GM06990 (cell line): ENCODE data around the gene HOXA6.

Experiments
- DNase-seq: peaks from one replicate; pipeline ENCODE4 v3.0.0-alpha.2; 2011; ENCODE audit not compliant: insufficient read length; ENCODE audit errors: extremely low read depth
- H3K27me3 ChIP-seq: replicated peaks from 2 replicates; pipeline ENCODE4 v1.6.0; 2011; ENCODE audit warnings: low read length; ENCODE audit not compliant: control insufficient read depth, insufficient read depth
- H3K36me3 ChIP-seq: 2 replicates; pipeline ENCODE4 v1.5.1; 2011; ENCODE audit warnings: low read length; ENCODE audit not compliant: control insufficient read depth, insufficient read depth
- H3K4me3 ChIP-seq: replicated peaks from 2 replicates; pipeline ENCODE4 v1.5.1; 2011; ENCODE audit warnings: low read depth, mild to moderate bottlenecking, control low read depth, low read length
- TF ChIP-seq, protein P1 (sequence below): IDR thresholded peaks from 2 replicates; pipeline ENCODE4 v1.5.1; 2011; ENCODE audit warnings: low read length, control low read depth, mild to moderate bottlenecking, inconsistent platforms; ENCODE audit not compliant: insufficient read depth, poor library complexity, severe bottlenecking

HOXA6 gene

DNA sequence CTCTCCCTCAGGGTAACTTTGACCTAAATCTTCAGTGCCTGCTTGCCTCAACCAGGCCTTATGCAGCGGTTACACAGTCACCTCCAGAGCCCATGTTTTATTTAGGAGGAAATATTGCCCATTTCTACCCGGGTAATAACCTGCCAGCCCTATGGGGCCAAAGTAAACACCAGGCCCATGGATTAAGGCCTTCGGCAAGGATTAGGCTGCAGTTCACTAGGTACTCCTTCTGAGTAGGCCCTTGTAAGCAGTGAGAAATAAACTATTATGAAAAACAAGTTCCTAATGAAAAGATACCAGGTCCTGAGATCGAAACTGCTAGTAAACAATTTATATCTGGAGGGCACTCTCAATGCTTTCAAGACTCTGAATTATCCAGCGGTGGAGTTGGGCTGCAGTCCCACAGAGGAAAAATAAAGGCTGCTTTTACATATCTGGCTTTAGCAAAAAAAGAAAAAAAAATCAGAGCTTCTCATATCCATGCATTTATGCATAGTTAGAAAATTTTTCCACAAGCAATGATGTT lies 30.3 kb upstream of the HOXA6 start:
- no peak overlapping the region for H3K4me3 ChIP-seq
- no peaks in the 10 kb centered on the region for H3K36me3 ChIP-seq
- no peak for DNase-seq
- TF ChIP-seq, protein P1, sequence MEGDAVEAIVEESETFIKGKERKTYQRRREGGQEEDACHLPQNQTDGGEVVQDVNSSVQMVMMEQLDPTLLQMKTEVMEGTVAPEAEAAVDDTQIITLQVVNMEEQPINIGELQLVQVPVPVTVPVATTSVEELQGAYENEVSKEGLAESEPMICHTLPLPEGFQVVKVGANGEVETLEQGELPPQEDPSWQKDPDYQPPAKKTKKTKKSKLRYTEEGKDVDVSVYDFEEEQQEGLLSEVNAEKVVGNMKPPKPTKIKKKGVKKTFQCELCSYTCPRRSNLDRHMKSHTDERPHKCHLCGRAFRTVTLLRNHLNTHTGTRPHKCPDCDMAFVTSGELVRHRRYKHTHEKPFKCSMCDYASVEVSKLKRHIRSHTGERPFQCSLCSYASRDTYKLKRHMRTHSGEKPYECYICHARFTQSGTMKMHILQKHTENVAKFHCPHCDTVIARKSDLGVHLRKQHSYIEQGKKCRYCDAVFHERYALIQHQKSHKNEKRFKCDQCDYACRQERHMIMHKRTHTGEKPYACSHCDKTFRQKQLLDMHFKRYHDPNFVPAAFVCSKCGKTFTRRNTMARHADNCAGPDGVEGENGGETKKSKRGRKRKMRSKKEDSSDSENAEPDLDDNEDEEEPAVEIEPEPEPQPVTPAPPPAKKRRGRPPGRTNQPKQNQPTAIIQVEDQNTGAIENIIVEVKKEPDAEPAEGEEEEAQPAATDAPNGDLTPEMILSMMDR, result no peak
- H3K27me3 ChIP-seq, result peaks cover 6% of the 10 kb centered on the region; the same call in 1 of the 2 replicates

DNA sequence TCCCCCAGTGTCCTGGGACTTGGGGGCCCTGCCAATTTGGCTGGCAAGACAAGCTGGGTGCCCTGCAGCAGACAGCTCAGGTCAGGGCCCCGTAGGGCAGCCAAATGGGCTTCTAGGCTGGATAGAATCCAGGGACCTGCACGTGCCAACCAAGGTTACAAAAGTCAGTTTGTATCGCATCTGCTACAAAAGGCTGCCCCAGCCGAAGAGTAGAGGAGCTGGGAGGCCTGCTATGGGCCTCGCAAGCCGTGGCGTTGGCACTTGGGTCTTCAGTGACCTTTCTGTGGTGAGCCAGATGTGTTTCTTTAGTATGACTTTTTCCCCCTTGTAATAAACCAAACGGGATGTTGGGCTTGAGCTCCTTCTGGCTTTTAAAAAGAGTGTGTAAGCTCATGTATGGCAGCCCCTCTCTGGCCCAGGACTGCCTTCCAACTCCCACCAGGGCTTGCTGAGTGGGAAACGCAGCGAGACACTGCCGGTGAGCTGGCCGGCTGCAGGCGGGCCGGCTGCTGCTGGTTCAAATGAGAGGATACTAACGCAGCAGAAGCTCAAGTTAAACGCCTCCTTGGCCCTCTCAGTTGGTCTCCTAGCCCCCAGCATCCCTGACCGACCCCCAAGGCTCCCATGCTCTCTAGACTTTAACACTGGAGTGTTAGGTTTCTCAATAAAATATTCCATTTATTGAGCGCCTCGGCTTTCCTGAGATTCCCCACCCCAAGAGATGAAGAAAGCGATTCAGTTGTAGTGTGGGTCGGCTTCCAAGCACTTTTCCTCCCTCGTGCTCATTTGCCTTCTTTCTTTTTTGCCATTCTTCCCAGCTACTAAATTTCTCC lies 29.6 kb upstream of the HOXA6 start:
- TF ChIP-seq, protein P1, result no peak
- H3K4me3 ChIP-seq, result no peak overlapping the region
- no peak for DNase-seq
- H3K27me3 ChIP-seq, result peaks cover 6% of the 10 kb centered on the region
- H3K36me3 ChIP-seq, result no peaks in the 10 kb centered on the region

DNA sequence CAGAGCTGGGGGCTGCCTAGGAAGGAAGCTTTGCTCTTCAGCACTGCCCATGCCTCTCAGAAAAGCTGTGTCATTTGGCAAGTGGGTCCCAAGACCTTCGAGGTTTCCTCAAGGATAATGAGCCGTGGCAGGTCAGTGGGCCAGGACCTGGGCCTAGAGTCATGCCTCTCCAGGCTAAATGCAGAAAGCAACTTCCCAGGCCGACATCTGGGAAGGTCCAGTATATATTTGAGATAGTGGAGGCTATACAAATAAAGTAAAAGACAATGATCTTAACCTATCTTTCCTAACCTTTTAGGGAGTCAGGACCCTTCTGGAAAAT lies 28.9 kb upstream of the HOXA6 start:
- TF ChIP-seq, protein P1, result no peak
- Histone ChIP-seq H3K4me3 (no peak overlapping the region), H3K27me3 (peaks cover 10% of the 10 kb centered on the region), H3K36me3 (no peaks in the 10 kb centered on the region)
- DNase-seq, result no peak

DNA sequence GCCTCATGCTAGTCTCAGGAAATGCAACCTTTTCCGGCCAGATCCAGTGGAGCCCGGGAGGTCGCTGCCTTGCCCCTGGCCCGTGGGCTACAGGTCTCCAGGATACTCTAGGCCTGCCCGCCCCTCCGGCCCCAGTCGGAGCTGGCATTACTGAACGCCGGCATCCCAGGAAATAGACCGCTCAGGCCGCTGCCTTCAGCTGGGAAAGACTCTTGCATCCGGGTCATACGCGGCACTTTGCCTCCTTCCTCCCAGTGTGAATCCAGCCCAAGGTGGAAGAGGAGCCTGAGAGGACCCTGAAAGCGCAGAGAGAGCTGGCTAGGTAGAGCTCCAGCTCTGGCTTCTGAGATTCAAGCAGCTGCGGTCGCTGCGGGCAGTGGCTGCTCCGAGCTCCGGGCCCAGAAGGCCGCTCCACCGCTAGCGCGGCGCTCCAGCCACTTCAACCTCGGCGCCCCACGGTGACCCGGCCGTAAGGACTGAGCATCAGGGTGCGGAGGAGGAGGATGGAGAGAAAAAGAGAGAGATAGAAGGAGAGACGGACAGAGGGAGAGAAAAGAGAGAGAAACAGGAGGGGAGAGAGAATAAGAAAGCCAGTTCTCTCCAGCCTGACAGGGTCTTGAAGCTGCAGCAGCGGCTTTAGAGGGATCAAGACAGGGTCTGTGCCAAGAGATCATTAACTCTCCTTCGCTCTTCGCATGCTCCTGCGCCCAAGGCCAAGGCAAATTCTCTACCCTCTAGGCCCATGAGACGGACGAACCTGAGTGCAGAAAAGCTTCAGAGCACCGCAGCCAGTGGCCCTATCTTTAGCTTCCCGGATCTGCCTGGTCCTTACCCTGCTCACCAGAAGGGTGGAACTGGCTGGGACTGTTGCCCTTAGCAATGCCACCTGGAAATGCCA lies 28.3 kb upstream of the HOXA6 start:
- DNase-seq, result no peak
- H3K4me3 ChIP-seq, result no peak overlapping the region
- H3K27me3 ChIP-seq, result peaks cover 12% of the 10 kb centered on the region
- TF ChIP-seq, protein P1, result no peak
- H3K36me3 ChIP-seq, result no peaks in the 10 kb centered on the region

DNA sequence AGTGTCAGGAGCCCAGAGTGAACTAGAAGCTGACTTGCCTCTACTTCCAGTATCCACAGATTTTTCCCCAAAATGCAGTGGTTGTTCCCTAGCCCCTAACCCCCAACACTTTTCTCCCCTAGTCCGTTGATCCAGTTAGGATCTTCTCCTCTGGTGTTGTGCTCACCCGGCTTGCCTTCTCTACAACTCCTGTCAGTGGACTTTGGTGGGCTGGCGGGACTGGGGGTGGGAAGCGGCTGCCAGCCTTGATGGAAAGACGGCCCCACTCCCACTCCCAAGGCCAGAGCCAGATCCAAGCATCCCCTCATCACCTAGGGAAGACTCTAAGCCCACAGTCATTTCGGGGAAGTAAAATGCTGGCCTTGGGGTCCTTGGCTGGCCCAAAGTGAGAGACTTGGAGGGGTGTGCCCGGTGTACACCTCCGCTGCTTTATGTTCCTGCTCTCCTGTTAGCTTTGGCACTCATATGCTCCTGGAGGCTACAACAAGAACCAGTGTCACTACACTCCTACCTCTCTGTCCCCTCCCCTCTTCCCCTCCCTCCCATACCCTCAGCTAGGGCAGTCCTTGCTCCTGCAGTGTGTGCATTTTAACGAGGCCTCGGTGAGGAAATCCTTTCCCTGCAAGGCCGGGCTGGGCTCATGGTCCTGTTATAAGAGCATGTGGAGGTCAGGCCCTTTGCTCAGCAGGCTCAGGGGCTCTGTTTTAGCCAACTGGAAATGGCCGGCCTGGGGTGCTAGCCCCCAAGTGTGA lies 27.5 kb upstream of the HOXA6 start:
- H3K27me3 ChIP-seq, result peaks cover 12% of the 10 kb centered on the region
- DNase-seq, result no peak
- H3K4me3 ChIP-seq, result no peak overlapping the region
- TF ChIP-seq, protein P1, result no peak
- no peaks in the 10 kb centered on the region for H3K36me3 ChIP-seq
